Measurements from ENCODE around the gene ADGRE2.
"Not testable (repeated sequence)": the region's sequence is repeated elsewhere in the genome, so short reads cannot be mapped to it uniquely, and the experiment has no call there.

The ADGRE2 gene

DNA sequence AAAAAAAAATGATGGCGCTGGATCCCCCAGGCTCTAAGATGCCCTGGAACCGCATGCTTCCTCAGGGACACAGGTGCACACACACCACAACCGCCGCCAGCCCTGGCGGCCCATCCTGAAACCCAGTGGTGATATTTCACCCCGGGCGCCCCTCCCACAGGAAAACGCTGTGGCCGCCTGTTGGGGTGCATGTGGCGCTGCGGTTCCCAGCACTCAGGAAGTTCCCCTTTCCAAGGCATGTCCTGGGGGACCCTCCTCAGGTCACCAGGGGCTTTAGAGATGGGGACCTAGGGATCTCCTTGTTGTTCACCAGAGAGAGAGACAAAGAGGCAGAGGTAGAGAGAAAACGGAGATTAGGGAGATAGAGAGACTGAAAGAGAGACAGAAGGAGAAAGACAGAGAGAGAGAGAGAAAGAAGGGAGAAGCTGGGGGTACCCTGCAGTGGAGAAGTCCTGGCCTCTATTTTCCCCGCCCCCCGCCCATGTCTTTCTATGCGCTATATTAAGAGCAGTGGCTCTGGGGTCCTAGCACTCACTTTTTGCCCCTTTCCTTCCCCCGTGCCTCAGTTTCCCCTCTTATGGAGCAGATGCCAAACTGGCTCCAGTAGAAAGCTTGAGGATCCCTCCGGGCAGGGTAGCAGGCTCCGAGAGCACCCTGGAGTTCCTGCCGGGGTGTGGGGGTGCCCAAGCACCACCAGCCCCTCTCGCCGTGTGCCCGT lies 2.3 kb downstream of the ADGRE2 start:
- Histone ChIP-seq H3K27ac (no peak overlapping the region), H3K4me1 (ENCODE audit: low read depth, poor library complexity, severe bottlenecking) (no peaks in the 10 kb centered on the region), H3K27me3 (ENCODE audit: insufficient read depth, low read depth) (no peaks in the 10 kb centered on the region; the same call in 1 of the 2 replicates), H3K36me3 (ENCODE audit: insufficient read depth) (no peaks in the 10 kb centered on the region), H4K20me1 (ENCODE audit: insufficient read depth) (no peaks in the 10 kb centered on the region), H3K4me2 (no peak overlapping the region), H3K4me3 (IDR thresholded peaks at IDR 0.05; ENCODE audit: insufficient read depth, low read depth, low read length) (no peak overlapping the region), H3K79me2 (ENCODE audit: insufficient read depth, low read depth) (no peaks in the 10 kb centered on the region), H3K9ac (no peak overlapping the region), H2AFZ (ENCODE audit: low read depth) (no peak overlapping the region)
- TF ChIP-seq, protein P1, sequence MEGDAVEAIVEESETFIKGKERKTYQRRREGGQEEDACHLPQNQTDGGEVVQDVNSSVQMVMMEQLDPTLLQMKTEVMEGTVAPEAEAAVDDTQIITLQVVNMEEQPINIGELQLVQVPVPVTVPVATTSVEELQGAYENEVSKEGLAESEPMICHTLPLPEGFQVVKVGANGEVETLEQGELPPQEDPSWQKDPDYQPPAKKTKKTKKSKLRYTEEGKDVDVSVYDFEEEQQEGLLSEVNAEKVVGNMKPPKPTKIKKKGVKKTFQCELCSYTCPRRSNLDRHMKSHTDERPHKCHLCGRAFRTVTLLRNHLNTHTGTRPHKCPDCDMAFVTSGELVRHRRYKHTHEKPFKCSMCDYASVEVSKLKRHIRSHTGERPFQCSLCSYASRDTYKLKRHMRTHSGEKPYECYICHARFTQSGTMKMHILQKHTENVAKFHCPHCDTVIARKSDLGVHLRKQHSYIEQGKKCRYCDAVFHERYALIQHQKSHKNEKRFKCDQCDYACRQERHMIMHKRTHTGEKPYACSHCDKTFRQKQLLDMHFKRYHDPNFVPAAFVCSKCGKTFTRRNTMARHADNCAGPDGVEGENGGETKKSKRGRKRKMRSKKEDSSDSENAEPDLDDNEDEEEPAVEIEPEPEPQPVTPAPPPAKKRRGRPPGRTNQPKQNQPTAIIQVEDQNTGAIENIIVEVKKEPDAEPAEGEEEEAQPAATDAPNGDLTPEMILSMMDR (conservative IDR thresholded peaks at IDR 0.05; ENCODE audit: low read depth, low read length): no peak

DNA sequence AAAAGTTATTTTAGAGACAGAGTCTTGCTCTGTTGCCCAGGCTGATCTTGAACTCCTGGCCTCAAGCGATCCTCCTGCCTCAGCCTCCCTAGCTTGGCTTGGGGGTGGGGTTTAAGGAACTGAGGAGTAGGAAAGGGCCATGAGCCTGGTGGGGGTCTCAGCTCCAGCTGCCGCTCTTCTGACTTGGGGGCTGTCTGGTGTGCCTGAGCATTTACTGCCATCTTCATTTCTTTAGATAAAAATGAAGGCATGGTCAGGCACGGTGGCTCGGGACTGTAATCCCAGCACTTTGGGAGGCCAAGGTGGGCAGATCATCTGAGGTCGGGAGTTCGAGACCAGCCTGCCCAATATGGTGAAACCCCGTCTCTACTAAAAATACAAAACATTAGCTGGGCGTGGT lies 3.0 kb downstream of the ADGRE2 start:
- not testable (repeated sequence) for H3K4me3 ChIP-seq (IDR thresholded peaks at IDR 0.05; ENCODE audit: insufficient read depth, low read depth, low read length); H3K4me2 ChIP-seq; H3K79me2 ChIP-seq (ENCODE audit: insufficient read depth, low read depth); H3K4me1 ChIP-seq (ENCODE audit: low read depth, poor library complexity, severe bottlenecking); H4K20me1 ChIP-seq (ENCODE audit: insufficient read depth); H3K36me3 ChIP-seq (ENCODE audit: insufficient read depth); H2AFZ ChIP-seq (ENCODE audit: low read depth); H3K9ac ChIP-seq; H3K27me3 ChIP-seq (ENCODE audit: insufficient read depth, low read depth); H3K27ac ChIP-seq

DNA sequence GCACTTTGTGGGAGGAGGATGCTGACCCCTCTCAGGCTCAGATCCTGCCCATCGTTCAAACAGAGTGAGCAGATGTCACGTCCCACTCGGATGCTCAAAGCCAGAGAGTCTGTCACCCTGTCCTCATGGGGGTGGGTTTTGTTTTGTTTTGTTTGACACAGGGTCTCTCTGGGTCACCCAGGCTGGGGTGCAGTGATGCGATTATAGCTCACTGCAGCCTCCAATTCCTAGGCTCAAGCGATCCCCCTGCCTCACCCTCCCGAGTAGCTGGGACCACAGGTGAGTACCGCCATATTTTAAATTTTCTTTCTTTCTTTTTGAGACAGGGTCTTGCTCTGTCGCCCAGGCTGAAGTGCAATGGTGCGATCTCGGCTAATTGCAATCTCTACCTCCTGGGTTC lies 4.0 kb downstream of the ADGRE2 start:
- H2AFZ ChIP-seq (ENCODE audit: low read depth): no peak overlapping the region
- H3K9ac ChIP-seq: no peak overlapping the region
- H3K27ac ChIP-seq: no peak overlapping the region
- H3K79me2 ChIP-seq (ENCODE audit: insufficient read depth, low read depth): no peaks in the 10 kb centered on the region
- no peak overlapping the region for H3K4me3 ChIP-seq (IDR thresholded peaks at IDR 0.05; ENCODE audit: insufficient read depth, low read depth, low read length)
- no peaks in the 10 kb centered on the region for H3K36me3 ChIP-seq (ENCODE audit: insufficient read depth)
- no peaks in the 10 kb centered on the region for H4K20me1 ChIP-seq (ENCODE audit: insufficient read depth)
- no peaks in the 10 kb centered on the region; the same call in 1 of the 2 replicates for H3K27me3 ChIP-seq (ENCODE audit: insufficient read depth, low read depth)
- TF ChIP-seq, protein P1 (conservative IDR thresholded peaks at IDR 0.05; ENCODE audit: low read depth, low read length): no peak
- no peaks in the 10 kb centered on the region for H3K4me1 ChIP-seq (ENCODE audit: low read depth, poor library complexity, severe bottlenecking)
- H3K4me2 ChIP-seq: no peak overlapping the region

DNA sequence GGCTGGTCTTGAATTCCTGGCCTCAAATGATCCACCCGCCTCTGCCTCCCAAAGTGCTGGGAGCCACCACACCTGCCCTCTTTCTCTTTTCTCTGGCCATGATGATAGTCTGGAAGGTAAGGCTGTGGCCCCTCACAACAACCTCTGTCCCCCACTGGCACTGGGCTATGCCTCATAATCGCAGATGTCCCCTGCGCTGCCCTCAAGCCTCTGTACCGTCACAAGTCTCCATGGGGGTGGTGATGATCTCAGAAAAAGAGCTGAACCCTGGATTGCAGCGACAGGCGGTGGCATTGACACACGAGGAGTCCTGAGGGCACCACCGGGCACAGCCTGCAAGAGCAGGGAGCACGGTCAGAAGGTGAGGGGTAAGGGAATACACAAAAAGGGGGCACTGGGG lies 4.6 kb downstream of the ADGRE2 start:
- H3K79me2 ChIP-seq (ENCODE audit: insufficient read depth, low read depth); H3K4me3 ChIP-seq (IDR thresholded peaks at IDR 0.05; ENCODE audit: insufficient read depth, low read depth, low read length); H3K9ac ChIP-seq; H3K36me3 ChIP-seq (ENCODE audit: insufficient read depth); H3K4me2 ChIP-seq; H3K27me3 ChIP-seq (ENCODE audit: insufficient read depth, low read depth); H2AFZ ChIP-seq (ENCODE audit: low read depth); H3K4me1 ChIP-seq (ENCODE audit: low read depth, poor library complexity, severe bottlenecking); H3K27ac ChIP-seq; H4K20me1 ChIP-seq (ENCODE audit: insufficient read depth): not testable (repeated sequence)

DNA sequence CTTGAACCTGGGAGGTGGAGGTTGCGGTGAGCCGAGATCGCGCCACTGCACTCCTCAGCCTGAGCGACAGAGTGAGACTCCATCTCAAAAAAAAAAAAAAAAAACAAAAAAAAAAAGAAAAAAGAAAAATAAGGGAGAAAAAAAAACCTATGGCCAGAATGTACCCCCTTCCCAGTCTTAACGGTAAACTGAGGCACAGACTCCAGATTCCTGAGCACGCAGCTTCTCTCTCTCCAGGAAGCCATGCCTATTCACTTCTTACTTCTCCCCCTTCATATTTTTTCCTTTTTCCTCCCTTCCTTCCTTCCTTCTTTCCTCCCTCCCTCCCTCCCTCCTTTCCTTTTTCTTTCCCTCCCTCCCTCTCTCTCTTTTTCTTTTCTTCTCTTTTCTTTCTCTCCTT lies 5.4 kb downstream of the ADGRE2 start:
- Histone ChIP-seq H3K36me3 (ENCODE audit: insufficient read depth) (no peaks in the 10 kb centered on the region), H3K27ac (no peak overlapping the region), H4K20me1 (ENCODE audit: insufficient read depth) (no peaks in the 10 kb centered on the region), H3K27me3 (ENCODE audit: insufficient read depth, low read depth) (no peaks in the 10 kb centered on the region; the same call in 1 of the 2 replicates), H3K79me2 (ENCODE audit: insufficient read depth, low read depth) (no peaks in the 10 kb centered on the region), H3K9ac (no peak overlapping the region), H3K4me3 (IDR thresholded peaks at IDR 0.05; ENCODE audit: insufficient read depth, low read depth, low read length) (no peak overlapping the region), H3K4me2 (no peak overlapping the region), H3K4me1 (ENCODE audit: low read depth, poor library complexity, severe bottlenecking) (no peaks in the 10 kb centered on the region), H2AFZ (ENCODE audit: low read depth) (no peak overlapping the region)
- TF ChIP-seq, protein P1 (conservative IDR thresholded peaks at IDR 0.05; ENCODE audit: low read depth, low read length): no peak
